Measurements from ENCODE around the gene ATP8B1.
"Not testable (repeated sequence)": the region's sequence is repeated elsewhere in the genome, so short reads cannot be mapped to it uniquely, and the experiment has no call there.

The ATP8B1 gene

GRCh38 chr18:57759650-57760049 is 43.5 kb downstream of the ATP8B1 start:
- DNase-seq: no peak

DNA sequence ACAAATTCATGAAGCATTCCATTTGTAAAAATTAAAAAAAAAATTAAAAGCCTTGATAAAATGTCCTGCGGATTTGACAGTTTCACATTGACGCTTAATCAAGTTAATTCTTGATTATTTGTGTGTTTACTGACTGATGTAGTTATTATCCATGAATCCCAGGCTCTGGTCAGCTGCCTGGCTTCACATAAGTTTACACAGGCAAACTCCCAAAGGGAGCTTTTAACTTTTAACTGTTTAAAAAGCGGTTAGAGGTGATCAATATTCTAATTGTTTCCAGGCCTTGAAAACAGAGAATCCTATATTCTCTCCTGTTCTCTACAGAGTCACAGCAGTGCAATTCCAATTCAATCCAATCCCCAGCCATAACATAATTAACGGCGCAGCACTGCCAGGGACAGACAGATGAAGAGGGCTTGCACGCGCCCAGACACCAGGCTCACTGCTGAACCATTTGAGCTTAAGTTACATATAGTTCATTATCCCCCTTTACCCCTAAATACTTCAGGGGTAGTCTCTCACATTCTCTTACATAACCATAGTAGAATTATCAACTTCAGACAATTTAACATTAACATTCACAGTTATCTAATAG is 47.5 kb downstream of the ATP8B1 start:
- DNase-seq: no peak

- DNase-seq: no peak
Observed at GRCh38 chr18:57754577-57755338, 48.4 kb downstream of the ATP8B1 start.

- DNase-seq: no peak
Observed at GRCh38 chr18:57753063-57753462, 50.1 kb downstream of the ATP8B1 start.

DNA sequence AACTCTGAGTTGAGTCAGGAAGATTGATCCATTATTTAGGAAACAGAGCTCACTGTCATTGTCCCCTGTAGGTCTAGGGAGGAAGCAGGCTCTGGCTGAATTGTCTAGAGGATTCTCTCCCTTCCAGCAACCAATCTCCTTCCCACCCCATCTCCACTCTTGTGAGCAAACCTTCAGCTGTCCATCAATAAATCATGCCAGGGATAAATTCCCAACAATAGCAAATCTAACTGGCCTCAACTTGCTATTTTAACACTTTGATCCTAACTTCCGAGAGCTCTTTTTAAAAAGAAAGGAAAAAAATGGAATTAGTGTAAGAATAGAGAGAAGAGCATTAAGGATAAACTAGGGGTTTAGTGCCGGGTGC is 53.5 kb downstream of the ATP8B1 start:
- no peak for DNase-seq

GRCh38 chr18:57748770-57749603 is 54.1 kb downstream of the ATP8B1 start:
- DNase-seq: no peak

GRCh38 chr18:57747809-57748680 is 55.1 kb downstream of the ATP8B1 start:
- DNase-seq: no peak

DNA sequence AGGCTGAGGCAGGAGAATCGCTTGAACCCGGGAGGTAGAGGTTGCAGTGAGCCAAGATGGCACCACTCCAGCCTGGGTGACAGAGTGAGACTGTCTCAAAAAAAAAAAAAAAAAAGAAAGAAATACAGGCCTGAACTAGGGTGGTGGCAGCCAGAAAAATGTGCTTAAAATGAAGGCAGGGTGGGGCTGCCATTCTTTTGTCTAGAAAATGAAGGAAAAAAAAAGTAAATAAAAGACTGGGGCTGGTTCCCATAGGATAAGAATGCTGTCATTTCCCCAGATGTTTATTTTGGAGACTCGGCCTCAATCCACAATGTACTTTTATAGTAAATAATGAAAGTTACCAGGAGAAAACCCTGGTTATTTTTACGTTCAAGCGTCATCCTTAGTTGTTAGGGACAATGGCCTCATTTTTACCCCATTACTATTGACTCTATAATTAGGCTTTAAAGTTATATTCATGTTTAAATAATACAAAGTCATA is 58.9 kb downstream of the ATP8B1 start:
- no peak for DNase-seq

- no peak for DNase-seq
Observed at GRCh38 chr18:57743008-57743407, 60.1 kb downstream of the ATP8B1 start.

DNA sequence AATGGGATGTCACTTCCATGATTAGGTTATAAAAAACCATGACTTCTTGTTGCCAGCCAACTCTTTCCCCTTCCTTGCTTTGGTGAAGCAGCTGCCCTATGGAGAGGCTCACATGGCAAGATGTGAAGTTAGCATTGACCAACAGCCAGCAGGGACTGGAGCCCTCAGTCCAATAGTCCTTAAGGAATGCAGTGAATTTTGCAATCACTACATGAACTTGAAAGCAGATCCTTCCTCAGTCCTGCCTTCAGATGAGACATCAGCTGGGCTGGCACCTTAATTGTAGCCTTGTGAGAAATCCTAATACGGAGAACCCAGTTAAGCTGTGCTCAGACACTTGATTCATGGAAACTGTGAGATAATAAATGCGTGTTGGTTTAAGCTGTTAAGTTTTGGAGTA is 61.8 kb downstream of the ATP8B1 start:
- no peak for DNase-seq

DNA sequence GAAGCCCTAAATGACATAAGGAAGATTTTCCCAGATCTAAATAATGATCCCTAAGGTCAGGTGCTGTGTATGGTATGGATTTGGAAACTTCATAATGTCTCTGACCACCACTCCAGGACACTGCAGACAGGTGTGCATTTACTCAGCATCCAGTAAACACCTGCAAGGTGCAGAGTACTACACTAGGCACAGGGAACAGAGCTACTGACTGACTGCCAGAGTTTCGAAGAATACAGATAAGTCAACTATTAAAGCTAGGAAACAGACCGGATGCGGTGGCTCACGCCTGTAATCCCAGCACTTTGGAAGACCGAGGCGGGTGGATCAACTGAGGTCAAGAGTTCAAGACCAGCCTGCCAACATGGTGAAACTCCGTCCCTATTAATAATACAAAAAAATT is 65.0 kb downstream of the ATP8B1 start:
- no peak for DNase-seq

DNA sequence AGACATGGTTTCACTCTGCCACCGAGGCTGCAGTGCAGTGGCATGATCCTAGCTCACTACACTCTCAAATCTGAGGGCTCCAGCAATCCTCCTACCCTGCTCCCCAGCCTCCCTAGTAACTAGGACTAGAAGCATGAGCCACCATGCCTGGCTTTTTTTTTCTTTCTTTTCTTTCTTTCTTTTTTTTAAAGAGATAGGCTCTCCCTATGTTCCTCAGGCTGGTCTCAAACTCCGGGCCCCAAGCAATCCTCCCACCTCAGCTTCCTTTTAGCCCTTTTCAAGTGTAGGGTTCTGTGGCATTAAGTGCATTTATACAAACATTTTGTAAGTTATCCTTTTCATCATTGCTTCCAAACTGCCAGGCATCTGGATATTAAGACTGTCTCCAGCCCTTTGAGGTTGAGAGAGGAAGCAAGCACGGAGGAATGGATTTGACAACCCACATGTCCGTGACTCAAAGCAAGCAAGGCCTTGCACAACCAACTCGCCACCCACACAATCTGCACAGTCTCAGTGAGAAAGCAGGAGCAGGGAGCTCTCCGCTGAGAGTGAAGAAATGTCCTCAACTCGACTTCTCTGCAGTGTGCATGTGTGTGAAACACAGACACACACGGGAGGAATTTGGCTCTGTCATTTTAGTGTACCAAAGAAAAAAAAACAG is 65.6 kb downstream of the ATP8B1 start:
- no peak for DNase-seq

- not testable (repeated sequence) for DNase-seq
Observed at GRCh38 chr18:57735042-57735441, 68.1 kb downstream of the ATP8B1 start.

DNA sequence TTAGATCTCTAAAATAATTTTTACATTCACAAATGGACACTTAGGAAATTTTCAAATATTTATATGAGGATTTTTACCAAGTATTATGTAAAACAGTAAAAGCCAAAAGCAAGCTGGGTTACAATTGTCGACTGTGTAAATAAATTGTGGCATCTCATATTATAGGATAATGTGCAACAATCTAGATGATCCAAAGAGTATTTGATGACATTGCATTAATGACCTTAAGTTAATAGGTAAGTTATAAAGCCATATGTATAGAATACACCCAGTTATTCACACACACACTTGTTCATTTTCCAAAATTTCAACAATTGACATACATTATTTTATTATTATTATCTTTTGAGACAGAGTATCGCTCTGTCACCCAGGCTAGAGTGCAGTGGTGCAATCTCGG is 69.3 kb downstream of the ATP8B1 start:
- no peak for DNase-seq

DNA sequence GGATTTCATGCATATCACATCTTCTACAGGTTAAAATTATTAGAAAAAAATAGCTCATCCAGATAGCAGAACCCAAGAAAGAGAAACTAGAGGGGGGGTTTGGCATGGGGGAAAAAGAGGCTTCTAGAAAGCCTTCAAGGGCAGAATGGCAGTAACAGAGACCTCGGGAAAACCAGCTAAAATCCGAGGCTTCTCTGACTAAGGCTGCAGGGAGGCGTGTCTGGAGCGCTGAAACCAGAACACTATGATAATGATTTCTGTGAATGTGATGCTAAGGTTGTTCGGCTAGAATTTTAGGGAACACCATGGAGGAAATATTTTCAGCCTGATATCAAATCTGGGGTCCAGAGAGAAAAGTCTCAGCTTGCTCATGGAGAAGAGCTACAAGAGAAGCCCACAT is 73.0 kb downstream of the ATP8B1 start:
- no peak for DNase-seq

DNA sequence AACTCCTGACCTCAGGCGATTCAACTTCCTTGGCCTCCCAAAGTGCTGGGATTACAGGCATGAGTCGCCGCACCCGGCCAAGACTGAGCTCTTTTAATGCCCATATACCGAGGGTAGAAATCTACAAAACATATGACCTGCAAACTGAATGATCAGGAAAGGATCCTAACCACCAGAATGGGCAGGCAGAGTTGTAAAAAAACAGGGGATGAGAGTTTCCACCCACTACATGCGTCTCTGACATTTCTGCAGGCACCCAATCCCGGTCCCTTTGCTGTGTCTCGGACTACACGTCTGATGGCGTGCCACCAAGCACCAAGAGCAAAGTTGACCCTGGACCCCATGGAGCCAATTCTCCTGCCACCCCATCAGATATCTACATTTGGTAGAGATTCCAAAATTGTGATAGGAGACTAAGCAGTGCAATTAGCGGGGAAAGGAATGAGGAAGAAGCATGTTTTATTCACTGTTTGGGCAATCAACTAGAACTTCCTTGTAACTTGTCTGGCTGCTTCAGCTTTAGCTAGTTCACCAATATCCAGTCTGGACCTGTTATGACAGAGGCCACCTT is 74.1 kb downstream of the ATP8B1 start:
- DNase-seq: no peak

DNA sequence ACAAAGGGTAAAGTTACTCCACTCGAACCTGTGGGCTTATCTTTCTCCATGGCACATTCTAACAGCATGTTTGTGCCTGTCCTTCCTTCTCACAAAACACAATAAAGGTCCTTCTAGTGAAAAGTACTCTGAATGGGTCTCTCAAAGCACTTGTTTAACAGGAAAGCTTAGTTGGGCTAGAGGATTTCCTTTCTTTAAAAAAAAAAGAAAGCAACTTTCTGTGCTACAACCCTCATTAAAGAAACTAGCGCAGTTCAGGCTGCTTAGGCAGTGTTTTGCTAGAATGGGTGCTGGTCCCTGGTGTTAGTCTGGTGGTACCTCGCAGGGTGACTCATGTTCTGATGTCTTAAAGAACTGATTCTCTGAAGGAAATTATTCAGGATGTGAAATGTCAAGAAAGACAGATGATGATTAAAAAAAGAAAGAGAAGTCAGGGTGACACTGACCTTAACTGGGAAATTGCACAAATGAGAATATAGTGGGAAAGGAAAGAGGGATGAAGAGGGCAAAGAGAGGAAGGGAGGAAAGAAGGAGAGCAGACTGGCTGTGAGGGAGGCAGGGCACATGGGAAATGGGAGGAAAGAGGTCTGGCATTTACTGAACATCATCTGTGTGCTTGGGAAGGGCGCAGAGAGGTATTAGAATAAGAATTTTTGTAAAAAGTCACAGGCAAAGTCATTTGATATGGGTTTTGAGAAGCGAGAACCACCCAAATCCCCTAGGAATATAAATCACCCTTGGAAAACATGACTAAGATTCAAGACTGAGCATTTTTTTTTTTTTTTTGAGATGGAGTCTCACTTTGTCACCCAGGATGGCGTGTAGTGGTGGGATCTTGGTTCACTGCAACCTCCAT is 74.9 kb downstream of the ATP8B1 start:
- no peak for DNase-seq

- peak; percentile 11 for DNase-seq
Observed at GRCh38 chr18:57719211-57719935, 83.7 kb downstream of the ATP8B1 start.

GRCh38 chr18:57716549-57716948 is 86.6 kb downstream of the ATP8B1 start:
- no peak for DNase-seq

- DNase-seq: no peak
Observed at GRCh38 chr18:57715671-57716070, 87.4 kb downstream of the ATP8B1 start.

Measured in NCI-H2171 treated with DMSO at 0.1 percent for 48 hours (cell line).